Measurements from ENCODE around the gene GRIK2.
A peak's percentile ranks its signal among the peaks of the same experiment; 100 is the strongest.

Gene GRIK2

DNA sequence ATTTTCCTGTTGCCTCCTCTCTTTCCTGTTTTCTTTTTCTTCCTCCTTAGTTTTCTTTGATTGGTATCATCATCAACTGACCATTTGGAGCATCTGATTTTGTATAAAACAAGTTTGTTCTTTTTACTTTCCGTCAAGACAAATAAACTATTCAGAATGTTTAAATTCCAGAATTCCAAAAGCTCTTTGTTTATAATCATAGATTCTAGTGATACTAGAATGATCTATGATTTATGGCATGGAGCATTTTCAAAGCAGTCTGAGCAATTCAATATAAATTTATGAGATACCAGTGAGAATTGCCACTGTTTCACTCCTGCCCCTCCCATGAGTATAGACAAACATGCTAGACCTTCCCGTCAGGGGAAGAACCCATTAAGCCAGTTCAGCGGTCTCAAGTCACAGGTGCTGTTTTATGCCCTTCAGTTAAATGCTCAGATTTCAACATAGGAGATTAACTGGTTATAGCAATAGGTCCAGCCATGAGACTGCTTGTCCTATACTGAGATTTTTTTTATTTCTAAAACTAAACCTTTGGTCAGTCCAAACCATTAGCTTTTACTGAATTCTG is 60.7 kb downstream of the GRIK2 start:
- DNase-seq (ENCODE audit: low read depth, low spot score) = no peak

DNA sequence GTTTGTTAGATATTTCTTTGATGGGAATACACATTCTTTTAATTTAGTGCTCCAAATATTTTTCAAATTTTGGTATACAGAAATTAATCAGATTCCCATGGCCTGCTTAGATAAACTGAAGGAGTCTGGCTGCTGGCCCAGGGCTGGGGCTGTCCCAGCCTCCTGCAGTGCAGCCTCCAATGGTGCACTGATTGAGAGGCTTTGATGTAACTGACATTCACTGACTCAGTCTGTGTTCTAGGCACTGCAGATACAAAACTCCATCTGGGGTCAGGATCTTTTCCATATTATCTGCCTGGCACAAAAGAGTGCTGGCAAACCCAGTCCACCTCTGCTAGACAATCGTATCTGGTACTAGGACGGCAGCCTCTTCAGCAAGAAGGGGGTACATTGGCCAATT is 64.8 kb downstream of the GRIK2 start:
- DNase-seq (ENCODE audit: low read depth, low spot score) = peak; percentile 67

DNA sequence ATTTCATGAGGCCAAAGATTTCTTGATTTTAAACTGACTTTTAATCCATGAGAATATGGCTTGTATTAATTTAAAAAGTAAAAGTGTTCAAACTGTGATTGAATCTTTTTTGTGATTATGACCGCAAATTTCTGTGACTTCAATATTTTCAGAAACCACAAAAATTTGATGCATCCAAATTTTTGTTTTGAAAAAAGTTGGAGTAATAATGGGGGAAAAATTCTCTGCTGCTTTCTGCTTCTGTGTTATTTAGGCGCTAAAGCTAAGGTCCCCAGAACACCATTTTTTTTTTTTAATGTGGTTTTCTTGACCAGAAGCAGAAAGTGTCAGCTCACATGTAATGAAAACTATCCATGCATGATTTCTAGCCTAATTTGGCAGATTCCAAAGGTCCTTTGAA is 65.3 kb downstream of the GRIK2 start:
- peak; percentile 20 for DNase-seq (ENCODE audit: low read depth, low spot score)

DNA sequence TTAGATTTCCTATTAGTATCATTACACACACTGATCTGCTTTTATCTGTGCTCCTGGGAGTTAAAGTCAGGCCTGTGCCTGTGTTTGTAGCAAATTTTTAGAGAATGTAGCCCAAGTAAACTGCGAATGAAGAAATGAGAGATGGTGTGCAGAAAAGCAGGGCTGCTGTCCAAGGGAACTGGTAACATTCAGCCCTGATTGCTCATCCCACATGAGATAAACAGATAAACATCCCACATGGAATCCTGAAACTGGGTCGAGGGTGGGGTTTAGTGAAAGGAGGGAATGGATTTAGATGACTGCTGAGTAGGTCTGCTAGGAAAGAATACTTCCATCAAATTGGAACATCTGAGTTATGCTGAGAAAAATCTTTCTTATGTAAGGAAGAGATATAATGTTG is 69.1 kb downstream of the GRIK2 start:
- DNase-seq (ENCODE audit: low read depth, low spot score) = no peak

DNA sequence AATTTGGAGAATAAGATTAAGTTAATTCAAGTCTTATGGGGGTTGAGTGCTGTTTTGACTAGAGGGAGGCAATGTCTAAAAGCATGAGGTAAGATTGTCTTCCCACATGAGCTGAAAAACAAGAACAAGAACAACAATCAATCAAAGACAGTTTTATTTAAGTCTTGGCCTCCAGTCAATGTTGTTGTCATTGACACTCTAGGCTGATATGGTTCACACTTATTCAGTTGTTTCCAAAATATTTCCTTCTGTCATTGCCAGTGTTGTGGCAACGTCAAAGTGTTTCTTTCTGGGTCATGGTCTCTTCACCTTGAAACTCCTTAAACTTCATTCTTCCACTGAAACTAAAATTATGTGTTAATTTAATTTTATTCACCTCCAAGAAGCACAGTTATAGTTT is 72.4 kb downstream of the GRIK2 start:
- DNase-seq (ENCODE audit: low read depth, low spot score) = no peak

DNA sequence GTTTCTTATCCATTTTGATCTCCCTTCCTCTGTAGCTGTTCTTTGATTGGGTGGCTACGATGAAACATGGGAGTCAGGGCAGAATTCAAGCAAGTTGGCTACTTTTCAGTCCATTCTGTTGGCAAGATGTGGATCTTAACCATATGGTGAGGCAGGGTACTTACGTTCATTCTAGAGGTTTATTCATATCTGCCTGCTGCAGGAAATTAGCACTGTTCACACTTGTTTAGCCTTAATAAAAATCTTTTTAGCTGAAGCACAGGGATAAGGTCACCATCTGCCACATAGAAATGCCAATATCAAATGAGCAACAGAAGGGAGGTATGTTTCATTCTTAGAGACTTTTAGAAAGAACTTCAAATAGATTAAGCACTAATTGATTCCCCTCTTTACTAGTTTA is 83.9 kb downstream of the GRIK2 start:
- no peak for DNase-seq (ENCODE audit: low read depth, low spot score)

DNA sequence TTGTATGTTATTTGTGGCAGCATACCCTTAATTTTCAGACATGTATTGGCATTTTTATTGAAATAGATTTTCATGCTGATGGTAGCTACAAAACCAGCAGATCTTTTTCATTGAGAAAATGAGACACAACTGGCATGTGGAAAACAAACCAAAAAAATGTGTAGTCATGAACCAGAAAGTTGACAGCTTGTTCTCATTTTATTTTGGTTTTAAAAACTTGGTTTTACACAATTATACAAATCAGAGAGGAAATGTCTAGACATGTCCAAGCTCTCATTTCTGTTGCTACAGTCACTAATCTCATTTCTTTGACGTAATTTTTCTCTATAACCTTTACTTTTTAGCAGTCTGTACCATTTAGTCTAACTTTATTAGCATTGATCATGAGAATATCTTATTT is 85.4 kb downstream of the GRIK2 start:
- no peak for DNase-seq (ENCODE audit: low read depth, low spot score)

DNA sequence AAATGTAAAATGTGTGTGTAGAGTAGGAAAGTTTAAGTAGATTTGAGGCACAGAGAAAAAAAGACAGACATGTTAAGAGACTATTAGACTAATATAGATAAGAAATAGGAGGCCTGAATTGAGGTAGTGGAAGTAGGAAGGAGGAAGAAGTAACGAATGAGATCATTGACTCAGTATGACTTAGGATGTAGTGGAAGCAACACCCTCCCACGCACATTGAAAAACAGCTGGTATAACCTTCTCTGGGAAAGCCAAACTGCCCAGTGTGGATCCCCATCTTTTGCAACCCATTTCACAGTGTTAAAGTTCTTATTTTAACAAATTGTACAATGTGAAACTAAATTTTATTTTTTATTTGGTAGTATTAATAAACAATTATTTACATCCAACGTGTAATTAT is 89.1 kb downstream of the GRIK2 start:
- DNase-seq (ENCODE audit: low read depth, low spot score) = no peak

DNA sequence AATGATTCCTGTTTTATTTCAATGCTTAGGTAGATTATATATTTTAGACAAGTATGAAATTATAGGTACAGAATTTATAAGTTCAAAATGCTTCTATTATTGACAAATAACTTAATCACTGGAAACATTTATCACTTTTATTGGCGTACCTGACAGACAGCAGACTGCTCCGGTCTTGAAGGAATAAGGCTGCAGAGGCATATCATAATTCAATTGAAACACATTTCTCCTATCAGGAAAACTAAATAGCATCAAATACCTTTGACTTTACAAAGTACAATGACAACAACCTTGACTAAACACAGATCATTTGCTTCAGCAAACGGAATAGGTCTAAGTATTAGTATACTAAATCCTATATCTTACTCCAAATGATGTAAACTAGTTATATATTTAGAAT is 91.3 kb downstream of the GRIK2 start:
- no peak for DNase-seq (ENCODE audit: low read depth, low spot score)

DNA sequence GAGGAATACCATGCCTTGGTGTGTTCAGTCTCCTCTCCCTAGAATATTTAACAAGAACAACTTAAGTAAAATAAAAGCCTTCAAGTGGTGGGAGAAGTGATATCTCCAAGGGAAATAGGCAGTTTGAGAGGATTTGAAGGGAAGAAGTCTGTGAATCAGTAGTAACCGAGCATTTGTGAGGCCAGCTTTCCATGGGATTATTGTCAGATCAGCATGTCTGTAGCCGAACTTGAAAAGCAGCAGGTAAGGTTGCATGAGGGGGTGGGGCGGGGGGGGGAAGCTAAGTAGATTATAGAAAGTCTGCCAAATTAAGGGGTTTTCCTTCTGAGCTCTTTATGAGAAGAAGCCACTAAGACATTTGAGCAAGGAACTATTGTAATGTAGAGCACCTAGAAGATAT is 92.6 kb downstream of the GRIK2 start:
- DNase-seq (ENCODE audit: low read depth, low spot score) = no peak

DNA sequence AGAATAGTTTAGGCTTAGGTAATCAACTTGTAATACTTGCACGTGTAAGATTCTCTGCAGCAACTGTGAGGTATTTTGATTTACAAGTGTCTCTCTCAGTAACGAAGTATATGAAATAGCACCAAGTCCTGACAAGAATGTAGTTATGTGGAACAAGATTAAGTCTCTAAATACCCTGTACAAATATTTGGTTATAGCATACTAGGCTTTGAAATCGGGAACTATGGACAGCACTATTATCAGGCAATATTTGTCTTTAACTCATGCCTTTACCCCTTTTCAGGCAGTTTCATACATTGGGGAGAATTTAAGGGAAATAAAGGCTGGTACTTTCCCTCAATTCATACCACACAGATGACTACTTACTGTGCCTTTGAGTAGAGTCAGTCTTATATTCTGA is 93.2 kb downstream of the GRIK2 start:
- DNase-seq (ENCODE audit: low read depth, low spot score) = no peak

DNA sequence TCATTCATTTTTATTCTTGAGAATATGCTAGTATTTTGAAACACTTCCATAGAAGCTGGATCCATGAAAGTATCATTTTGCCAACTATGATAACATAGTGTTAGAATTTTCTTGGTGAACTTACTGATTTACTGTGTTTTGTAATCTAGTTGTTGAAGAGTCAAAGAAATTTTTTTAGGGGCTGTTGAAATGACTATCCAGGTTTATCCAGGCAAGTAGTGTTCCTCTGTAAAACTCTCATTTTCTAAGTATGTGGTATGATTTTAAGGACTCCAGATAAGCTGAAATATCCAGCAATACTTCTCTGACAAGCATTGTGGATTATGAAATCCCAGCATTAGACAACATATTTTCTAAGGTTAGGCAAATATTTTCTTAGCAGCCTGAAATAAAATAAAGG is 95.9 kb downstream of the GRIK2 start:
- DNase-seq (ENCODE audit: low read depth, low spot score) = no peak

DNA sequence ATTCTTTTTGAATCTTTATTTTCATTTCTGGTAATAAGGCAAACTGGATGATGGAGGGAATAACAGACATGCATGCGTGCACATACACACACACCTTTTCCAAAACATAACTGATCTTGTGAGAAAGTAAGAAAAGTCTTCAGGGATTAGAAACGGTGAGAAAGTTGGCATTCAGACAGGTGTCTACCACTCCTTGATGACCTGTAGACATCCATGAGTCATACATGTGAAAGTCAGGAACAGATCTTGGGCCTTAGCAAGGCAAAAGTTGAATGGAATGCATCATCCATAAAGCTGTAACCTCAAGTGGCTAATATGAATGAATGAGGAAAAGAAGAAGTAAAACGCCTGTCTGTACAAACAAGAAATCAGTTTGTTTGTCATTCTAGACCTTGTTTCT is 97.3 kb downstream of the GRIK2 start:
- DNase-seq (ENCODE audit: low read depth, low spot score) = peak; percentile 6

DNA sequence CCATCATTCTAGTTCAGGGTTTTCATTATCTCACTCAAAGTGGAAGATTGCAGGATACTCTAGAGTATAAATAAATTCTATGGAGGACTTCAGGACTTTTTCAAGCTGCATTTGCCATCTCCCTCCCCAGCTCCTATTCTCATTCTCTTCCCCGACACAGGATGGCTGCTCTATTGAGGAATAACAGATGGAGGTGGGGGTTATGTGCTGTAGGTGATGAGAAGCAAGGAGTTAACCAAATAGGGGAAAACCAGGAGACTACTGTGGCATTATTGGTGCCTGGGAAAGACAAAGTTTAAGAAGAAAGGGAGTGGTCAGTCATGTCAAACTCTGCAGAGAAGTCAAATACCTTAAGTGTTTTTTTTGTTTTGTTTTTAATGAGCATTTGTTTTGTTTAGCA is 109.3 kb downstream of the GRIK2 start:
- no peak for DNase-seq (ENCODE audit: low read depth, low spot score)

DNA sequence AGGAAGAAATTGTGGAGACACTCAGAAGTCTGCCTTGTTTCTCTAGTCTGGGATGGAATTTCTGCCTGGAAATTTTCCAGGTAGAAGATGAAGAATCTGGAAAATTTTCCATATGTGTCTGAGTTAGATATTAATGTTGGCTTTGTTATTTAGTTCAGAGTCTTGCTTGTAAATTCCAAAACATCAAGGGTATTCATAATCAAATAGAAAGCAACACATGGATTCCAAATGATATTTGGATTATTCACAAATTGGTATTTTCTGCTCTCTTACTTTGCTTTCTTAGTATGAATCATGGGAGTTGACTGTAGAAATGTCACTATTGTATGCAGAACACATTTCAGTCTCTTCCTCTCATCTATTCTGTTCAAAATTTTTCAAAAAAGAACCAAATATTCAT is 116.0 kb downstream of the GRIK2 start:
- peak; percentile 6 for DNase-seq (ENCODE audit: low read depth, low spot score)

DNA sequence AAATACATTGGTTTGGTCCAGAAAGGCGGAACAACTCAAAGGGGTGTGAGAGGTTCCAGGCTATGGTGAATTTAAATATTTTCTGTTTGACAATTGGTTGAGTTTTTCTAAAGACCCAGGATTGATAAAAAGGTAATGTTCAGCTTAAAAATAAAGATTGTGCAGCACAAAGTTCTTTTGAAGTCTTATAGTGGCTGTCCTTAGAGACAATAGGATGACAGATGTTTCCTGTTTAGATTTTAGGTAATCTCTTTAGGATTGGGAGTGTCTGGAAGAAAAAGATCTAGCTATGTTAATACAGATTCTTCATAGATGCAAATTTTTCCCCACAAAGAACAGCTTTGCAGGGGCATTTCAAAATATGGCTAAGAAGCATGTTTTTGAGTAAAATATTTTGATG is 119.7 kb downstream of the GRIK2 start:
- DNase-seq (ENCODE audit: low read depth, low spot score) = no peak

DNA sequence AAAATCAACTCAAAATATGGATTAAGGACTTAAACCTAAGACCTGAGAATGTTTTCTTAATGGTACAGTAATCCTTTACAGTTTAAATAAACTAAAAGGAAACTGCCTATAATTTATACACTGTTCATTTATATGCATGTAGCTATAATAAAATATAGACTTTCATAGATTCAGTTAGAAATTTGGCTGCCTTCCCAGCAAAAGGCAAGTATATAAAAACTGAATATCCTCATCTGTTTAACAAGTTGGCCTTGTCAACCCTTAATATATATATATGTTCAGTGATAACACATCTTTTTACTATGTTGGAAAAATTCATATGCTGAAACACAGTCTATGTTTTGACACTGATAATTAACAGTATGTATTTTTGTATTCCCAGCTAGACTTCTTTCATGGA is 123.1 kb downstream of the GRIK2 start:
- no peak for DNase-seq (ENCODE audit: low read depth, low spot score)

DNA sequence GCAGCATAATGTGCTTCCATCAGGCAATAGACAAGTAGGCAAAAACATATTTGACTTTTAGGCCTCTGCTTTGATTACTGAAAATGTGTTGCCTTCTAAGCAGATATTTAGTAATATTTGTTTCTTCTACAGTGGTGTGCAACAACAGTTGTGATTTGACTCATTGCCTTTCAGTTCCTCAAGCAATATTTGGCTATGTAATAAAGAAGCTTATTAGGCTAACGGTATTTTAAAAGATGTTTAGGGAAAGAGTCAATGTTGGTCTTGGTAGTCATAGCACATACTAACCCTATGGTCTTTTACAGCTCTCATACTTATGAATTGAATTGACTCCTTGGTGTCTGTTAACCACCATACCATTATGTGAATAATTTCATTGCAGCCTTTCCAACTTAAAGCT is 124.1 kb downstream of the GRIK2 start:
- DNase-seq (ENCODE audit: low read depth, low spot score) = no peak

DNA sequence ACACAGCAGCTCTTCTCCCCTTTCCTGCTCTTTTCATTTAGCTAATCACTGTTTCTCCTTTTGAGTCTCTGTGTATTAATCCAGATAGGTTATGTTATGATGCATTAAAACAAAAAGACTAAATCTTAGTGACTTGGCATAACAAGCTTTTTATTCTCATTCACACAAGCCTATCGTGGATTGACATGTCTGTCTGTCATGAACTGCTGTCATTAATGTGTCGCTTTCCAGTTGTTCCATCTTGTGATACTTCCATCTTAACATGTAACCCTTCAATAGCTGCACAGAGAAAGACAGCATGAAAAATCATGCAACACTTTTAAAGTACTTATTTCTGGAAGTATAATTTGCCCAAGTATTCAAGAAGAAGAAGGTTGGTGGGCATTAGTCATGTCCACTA is 128.7 kb downstream of the GRIK2 start:
- DNase-seq (ENCODE audit: low read depth, low spot score) = no peak

DNA sequence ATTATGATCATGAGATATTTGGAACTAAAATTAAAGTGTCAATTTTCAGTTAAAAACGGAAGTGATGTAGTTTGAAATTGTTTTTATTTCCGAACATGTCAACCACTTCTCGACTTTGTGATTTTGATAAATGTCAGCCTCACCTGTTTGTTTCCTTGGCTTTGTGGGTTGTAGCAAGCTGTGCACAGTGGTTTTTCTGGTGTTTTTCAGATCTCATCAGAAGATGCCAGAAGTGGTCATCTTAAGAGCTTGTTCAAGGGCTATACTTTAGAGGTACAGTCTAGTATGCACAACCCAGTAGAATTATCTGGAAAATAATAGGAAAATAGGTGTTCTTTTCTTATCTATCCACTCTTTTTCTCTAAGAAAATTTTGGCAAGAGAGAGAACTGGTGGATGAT is 134.0 kb downstream of the GRIK2 start:
- no peak for DNase-seq (ENCODE audit: low read depth, low spot score)

DNA sequence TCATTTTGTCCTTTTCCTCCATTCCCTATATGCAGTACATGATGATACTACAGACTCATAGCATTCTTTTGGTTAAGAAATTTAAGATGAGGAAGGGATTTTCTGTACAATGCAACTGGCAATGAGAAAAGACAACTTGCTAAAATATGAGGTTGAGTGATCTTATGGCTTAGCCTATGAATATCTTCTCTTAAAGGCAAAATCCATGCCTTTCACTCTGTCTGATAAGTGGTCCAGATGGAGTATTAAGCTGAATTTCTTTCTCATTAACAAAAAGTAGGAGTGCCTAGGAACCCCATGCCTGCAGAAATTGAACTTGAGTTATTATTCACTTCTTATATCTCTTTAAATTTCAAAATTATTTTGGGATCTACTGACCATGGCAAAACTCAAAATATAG is 135.3 kb downstream of the GRIK2 start:
- no peak for DNase-seq (ENCODE audit: low read depth, low spot score)

DNA sequence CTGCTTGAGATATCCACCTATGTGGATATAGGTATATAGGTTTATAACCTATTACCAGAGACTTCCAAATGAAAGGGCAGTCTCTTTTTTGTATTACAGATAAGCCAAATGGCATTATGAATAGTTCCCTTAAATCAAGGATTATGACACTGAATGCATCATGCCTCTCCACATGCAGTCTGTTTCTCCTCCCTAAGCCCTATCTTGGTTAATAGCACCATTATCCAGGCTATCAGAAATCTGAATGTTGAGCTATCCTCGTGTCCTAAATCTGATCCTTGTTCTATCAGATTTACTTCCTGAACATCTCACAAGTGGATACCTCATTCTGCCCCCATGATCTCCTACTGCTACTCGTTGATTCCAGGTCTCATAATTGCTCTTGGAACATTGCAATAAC is 138.0 kb downstream of the GRIK2 start:
- DNase-seq (ENCODE audit: low read depth, low spot score) = no peak

DNA sequence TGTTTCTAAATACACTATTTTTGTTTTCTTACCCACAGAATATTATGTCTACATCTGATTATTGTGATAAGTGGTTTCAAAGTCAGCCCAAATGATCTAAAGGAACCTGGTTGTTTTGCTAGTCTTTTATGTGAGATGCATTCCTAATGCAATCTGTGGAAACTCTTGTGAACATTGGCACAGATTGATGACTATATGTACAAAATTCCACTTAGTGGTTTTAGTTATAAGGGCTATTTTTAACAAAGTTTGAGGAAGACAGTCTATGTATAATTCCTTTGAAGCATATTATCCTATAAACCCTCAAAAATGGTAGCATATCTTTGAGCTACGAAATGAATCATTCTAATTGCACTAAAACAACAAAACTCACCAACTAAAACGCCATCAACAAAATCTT is 140.9 kb downstream of the GRIK2 start:
- peak; percentile 63 for DNase-seq (ENCODE audit: low read depth, low spot score)

DNA sequence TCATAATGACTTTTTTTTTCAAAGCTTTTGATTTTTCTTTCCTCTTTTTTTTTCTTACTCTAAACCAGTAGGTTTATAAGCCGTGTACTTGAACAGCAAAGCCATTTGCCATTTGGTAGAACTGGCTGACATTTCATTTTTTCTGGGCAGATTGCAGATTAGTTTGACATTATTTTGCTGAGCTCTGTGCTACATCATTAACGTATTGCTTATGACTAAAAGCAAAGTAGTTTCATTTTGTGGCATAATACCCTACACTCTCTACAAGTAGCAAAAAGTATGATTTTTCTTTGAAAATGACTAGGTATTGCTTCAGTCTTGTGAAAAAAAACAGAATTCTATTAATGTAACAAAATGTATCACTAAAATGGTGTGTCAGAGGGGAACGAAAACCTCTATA is 141.3 kb downstream of the GRIK2 start:
- DNase-seq (ENCODE audit: low read depth, low spot score) = no peak
